NCI-H1092 treated with DMSO at 0.1 percent for 48 hours (cell line): ENCODE results near the gene RAB5A.
A peak's percentile ranks its signal among the peaks of the same experiment; 100 is the strongest.
"Not testable (repeated sequence)": the region's sequence is repeated elsewhere in the genome, so short reads cannot be mapped to it uniquely, and the experiment has no call there.

Source experiments
- DNase-seq: peaks from one replicate; lab custom pipeline; 2025; lab: John Stamatoyannopoulos, UW

Gene RAB5A, protein sequence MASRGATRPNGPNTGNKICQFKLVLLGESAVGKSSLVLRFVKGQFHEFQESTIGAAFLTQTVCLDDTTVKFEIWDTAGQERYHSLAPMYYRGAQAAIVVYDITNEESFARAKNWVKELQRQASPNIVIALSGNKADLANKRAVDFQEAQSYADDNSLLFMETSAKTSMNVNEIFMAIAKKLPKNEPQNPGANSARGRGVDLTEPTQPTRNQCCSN

DNA sequence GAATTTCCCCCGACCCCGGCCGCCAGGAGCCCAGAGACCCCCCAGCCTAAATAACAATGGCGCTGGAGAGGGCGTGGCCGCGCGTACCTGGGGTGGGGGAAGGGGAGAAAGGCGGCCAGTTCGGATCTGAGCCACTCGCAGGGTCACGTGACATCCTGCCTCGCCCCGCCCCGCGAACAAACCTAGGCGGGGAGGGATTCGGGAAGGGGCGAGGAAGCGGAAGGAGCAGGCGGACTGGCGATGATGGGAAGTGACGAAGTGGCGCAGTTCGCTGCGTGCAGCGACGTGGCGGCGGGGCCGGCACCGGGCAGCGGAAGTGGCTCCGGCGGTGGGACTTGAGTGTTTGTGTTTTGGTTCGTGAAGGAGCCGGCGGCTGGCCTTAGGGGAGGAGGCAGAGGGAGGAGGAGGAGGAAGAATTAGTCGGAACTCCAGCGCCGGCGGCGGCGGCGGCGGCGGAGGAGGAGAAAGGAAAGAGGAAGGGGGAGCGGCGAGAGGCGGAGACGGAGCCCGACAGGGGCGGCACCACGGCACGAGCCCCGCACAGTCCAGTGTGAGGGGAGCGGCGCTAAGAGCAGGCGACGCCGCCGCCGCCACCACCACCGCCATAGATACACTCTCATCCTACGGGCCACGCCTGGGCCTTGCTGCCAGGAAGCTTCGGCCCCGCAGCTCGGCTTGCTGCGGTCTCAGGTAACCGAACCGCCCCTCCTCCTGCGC, at the start of gene RAB5A:
RAB5A (plus strand) TSS at position 266 of the 717 bp plus-strand sequence. CDS start 3,802 bp downstream, outside the sequence.
- DNase-seq: peak; percentile 91

DNA sequence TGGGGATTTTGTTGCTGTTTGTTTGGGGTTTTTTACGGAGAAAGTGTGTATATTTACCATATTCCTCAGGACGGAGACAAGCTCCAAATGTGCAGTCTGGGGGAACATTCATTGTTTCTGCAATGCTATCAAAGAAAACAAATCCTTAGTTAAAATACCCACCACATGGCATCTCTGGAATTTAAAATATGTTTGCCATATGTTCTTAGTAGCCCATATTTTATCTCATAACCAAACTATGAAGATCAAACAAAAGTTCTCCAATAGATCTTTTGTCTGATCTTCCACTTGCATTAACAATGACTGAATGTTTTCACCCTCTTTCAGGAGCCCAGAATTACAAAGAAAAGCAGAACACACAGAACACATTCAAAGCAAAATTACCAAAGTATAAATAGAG, 48.2 kb upstream of the RAB5A start:
- no peak for DNase-seq

DNA sequence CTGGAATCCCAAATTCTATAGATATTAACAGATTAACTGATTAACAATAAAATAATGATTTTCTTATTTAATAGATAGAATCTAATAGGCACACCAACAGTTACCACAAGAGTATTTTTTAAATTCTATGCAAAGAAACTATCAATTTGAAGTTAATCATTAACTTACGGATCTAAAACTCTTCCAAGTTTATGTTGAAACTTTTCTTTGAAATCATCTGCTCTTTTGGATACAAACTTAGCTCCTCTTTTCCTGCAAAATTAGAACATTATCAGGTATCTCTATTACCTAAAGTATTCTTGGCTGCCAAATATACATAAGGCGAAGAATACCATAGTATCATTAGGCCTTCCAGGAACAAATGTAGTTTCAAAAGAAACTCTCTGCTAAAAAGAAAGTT, 47.6 kb upstream of the RAB5A start:
- no peak for DNase-seq

DNA sequence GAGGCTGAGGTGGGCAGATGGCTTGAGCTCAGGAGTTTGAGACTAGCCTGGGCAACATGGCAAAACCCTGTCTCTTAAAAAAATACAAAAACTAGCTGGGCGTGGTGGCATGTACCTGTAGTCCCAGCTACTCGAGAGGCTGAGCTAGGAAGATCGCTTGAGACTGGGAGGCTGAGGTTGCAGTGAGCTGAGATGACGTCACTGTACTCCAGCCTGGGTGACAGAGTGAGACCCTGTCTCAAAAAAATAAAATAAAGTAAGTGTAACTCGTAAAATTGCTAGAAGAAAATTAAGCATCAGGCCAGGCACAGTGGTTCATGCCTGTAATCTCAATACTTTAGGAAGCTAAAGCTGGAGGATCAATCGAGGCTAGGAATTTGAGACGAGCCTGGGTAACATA, 47.1 kb upstream of the RAB5A start:
- not testable (repeated sequence) for DNase-seq

DNA sequence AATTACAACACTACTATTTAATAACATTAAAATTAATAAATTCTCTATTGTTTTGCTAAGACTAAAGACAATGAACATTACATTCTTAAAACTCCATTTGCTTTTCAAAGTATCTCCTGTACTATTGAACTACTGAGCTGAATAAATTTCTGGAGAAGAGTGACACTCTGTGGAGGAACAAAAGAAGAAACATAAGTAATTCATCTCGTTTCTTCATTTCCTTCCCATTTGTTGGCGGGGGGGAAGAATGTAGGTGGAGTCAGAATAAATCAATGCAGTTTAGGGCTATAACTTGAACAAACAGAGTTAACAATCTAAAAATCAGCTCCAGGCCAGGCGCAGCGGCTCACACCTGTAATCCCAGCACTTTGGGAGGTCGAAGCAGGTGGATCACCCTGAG, 45.6 kb upstream of the RAB5A start:
- DNase-seq: no peak

DNA sequence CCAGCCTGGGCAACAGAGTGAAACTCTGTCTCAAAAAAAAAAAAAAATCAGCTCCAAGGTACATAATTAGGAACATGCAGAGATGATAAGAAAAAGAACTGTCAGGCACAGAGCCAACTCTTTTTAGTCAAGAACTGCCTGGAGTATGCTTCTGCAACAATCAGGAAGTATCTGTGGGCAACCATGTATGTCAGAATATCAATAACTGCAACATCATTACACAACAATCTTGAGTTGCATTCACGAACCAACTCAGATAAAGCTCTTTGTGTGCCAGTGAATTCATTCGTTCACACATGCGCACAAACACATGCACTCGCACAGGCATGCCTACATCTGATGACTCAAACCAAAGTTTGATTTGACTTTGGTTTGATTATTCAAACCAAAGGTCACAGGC, 45.0 kb upstream of the RAB5A start:
- no peak for DNase-seq

DNA sequence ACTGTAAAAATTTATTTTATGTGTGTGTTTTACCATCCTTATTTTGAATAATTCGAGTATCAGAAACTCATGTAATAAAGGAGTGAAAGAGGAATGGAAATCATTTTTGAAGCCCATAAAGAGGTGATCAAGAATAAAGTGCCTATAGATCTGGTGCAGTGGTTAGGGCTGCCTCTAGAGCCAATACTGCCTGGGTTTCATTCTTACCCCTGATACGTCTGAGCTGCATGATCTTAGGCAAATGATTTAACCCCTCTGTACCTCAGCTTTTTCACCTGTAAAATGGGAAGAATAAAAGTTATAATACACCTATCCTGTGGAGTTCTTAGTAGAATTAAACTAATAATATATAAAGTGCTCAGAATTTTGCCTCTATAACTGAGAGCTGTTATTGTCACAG, 43.2 kb upstream of the RAB5A start:
- no peak for DNase-seq

DNA sequence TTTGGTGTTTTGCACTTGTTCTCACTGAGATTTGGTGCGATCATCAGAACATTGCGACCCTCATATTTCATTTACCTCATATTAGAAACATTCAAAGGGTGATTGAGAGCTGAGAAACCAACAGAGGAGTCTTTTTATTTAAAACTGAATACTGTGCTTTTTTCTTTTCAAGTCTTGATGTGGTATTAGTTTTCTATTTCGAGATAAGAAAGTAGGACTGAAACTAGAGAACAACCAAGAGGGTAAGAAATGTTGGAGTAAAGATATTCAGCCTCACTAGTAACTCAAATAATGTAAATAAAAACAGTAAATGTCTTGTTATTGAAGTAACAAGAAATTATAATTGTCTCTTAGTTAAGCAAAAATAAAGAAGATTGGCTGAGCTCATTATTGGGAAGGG, 39.4 kb upstream of the RAB5A start:
- no peak for DNase-seq

DNA sequence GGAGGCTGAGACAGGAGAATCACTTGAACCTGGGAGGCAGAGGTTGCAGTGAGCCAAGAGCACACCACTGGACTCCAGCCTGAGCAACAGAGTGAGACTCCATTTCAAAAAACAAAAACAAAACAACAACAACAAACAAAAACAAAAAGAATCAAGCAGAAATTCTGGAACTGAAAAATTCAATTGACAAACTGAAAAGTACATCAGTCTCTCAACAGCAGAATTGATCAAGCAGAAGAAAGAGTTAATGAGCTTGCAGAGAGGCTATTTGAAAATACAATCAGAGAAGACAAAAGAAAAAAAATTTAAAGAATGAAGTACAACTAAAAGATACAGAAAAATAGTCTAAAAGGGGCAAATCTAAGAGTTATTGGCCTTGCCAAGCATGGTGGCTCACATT, 35.4 kb upstream of the RAB5A start:
- DNase-seq: no peak

DNA sequence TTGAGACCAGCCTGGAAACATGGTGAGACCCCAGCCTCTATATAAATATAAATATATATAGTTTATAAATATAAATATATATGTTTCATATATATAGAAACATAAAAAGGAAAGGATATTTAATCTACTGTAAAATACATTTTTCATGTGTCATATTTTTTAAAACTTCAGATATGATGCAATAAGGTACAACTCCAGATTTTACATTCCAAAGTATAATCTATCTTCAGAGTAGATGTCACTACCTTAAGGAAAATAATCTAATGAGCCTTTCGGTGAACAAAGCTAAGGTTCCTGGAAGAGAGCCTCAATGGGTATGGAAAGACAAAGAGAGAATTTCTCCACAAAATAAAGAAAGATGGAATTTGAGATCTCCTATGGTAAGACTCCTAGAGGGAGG, 29.7 kb upstream of the RAB5A start:
- DNase-seq: no peak

DNA sequence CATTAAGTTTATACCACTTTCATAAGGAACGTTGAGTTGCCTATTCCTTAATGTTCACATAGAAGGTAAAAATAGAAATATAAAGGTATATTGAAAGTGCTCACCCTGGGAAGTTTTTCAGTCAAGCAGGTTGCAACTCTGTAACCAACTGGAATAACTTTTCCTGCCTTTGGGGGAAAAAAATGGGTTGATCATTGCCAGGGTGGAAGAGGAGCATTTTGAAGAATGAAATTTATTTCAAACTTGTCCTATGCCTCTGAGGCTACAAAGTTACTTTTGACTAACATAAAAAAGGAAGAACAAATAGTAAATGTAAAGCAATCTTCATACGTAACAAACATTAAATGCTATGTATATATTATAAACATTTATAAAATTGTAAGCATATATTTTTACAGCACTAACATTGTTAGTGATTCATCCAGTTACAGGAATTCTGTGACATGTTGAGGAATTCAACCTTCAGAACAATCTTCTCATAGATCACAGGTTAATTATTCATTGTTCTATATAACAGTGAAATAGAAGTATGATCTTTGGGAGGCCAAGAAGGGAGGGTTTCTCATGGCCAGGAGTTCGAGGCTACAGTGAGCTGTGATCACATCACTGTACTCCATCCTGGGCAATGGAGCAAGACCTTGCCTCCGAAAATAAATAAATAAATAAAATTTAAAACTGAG, 26.4 kb upstream of the RAB5A start:
- DNase-seq: no peak

DNA sequence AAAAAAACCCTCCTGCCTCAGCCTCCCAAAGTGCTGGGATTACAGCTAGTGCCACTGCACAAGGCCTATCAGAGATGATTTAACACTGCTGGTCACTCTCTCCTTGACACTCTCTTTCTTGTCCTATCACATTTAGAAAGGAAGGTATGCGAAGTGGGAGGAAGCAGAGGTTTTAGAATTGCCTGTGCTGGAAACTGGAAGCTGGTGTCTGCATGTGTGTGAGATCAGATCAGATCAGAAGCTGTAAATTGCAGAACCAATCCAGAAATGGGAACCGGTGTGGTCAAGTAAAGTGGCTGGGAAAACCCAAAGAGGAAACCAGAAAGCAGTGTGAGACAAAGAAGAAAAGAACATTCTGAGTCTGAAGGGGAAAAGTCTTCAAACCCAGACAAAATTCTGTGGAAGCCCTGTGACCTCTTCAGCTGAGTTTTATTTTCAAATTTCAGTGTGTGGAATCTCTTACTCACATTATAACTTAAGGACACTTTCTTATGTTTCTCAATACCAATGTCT, 15.7 kb upstream of the RAB5A start:
- no peak for DNase-seq

DNA sequence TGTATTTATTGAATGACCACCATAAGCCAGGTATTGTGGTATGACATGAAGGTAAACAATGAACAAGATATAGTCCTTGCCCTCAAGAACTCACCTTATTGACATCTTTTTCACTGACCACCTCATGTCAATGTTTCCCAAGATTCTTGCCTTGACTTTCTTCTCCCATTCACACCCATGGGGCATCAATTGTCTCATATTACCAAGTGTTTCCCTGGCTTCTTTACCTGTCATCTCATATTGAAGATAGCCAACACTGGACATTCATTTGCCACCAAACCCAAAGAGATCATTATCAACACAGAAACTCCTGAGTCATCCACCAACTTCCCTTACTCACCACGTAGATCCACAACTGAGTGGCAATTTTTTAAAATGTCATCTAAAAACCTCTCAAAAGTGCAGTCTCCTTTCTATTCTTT, 15.1 kb upstream of the RAB5A start:
- DNase-seq: no peak

DNA sequence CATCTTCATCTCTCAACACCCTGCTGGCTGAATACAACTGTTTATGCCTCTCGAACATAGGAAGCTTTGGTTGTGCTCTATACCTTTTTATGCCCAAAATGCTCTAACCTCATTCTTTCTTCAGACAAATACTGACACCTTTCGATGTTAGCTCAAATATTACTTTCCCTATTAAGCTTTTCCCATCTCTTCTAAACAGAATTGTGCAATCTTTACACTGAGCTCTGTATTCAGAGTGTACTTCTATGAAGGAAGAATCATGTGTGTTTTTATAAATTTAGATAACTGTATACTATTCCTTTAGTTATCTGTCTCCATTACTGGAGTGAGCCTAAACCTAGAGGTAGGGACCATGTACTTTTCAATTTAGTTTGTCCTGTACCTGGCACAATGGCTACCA, 14.5 kb upstream of the RAB5A start:
- DNase-seq: no peak

DNA sequence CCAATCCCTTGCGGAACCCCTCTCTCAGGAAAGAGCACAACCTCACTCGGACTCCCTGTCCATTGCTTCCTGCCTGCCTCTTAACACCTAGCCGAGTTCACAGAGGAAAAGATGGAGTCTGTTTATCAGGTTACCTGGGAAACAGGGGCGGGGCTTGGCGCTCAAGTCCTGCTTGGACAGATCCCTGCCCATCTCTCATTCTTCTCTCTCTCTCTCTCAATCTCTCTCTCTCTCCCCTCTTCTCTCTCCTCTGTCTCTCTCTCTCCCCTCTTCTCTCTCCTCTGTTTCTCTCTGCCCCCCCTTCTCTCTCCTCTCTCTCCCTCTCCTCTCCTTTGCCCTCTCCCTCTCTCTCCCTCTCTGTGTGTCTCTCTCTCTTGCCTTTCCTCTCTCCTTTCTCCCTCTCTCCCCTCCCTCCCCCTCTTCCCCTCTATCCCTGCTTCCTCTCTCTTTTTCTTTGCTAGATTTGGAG, 12.8 kb upstream of the RAB5A start, which contains the start of gene EFHB:
EFHB (minus strand) TSS at position 120 of the 469 bp plus-strand sequence. CDS start 199 bp downstream, outside the sequence.
- peak; percentile 9 for DNase-seq

DNA sequence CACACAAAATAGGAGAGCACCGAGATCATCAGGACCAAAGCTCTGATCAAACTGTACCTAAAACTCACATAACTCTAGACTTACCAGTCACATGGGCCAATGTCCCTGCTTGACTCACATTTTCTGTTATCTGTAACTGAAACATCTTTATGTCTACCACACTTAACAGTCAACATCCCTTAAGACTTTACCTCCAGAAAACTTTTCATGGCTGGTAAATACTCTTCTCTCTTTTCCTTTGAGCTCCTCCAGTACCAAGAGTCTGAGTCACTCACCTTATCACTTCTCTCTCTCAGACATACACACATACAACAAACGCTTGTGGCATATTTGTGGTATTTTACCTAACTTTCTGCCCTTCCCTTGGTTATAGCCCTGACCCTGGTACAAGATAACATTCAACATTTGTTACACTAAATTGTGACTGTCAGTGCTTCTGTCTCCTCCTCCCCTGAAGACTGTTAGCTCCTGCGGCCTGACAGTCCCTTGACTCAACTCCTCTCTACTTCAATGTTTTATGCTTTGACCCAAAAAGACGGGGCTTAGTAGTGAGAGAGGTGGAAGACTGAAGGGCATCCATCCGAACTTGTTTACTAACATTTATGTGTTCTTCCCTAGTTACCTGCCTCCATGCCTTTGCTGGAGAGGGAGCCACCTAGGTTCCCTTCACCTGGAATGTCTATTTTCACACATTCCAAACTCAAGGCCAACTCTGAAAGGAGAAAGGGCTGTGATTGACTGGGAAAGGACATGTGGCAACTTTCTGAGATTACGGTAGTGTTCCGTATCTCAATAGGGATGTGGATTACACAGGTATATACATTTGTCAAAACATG, 9.2 kb upstream of the RAB5A start:
- DNase-seq: no peak

DNA sequence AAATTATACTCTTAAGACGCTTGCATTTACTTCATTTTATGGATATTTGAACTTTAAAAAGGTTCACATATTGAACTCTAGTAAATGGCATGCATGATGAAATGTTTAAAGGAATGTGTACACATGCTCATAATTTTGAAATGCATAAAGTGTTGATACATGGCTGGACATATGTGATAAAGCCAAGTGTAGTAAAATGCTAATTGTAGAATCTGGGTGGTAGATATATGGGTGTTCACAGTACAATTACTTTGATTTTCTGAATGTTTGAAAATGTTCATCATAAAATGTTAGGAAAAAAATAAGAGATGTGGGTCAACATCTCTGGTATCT, 8.6 kb upstream of the RAB5A start:
- DNase-seq: no peak

DNA sequence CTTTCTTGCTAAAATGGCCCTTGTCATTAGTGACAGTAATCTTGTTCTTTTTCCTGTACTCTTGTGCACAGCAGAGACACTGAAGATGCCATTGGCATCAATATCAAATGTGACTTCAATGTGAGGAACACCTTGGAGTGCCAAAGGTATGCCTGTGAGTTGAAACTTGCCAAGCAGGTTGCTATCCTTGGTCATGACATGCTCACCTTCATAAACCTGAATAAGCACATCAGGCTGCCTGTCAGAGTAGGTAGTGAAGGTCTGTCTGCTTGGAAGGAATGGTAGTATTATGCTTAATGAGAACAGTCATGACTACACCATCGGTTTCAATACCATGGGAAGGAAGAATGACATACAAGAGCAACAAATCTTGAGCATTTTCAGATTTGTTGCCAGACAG, 6.3 kb upstream of the RAB5A start:
- DNase-seq: no peak

DNA sequence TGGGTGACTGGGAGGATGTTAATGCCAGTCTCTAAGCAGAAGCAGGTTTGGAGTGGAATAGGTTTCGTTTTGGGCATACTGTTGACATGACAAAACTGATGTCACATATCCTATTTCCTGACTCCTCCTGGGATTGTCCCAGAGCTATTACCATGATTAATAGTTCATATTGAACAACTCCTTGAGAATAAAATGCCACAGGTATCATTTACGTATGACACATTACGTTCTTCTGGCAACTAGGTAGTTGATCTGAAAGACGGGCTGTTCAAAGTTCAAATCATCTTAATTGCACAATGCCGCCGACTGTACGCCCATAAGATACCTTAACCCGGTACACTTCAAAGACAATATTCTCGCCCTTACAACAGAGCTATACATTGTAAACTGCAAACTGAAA, 1.4 kb upstream of the RAB5A start:
- no peak for DNase-seq

DNA sequence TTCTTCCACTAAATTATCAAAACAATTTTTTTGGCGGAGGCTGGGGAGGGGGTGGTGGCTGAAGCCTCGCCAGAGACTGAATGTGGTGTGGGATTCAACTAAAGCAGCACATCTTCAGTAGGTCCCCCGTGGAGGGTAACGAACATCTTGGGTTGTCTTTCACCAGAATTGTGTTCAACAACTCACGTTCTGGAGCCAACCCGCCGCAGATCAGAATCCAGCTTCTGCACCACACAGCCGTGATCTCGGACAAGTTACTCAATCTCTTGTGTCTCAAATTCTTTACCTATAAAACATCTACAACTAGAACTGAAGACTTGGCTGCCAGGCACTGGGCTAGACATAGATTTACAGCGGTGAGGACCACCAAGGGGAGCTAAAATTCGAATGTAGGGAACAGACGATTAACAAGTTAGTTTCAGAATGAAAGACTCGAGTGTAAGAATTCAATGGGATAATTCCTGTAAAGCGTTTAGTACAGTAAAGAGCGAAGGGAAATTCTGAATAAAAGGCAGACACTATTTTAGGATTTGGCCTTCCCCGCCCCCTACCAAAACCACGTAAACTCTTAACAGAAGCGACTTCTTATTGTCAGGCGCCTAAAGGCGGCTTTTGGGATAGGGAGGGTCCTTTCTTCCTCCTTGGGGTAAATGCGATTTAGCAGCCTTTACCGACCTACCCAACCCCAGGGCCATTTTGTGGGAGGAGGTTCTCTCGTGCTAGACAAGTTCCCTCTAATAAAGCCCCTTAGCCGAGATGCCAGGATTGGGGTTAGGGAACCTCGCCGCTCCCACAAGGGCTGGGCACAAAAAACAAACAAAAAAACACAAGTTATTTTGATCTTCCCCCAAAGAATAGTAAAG, 697 bp upstream of the RAB5A start:
- DNase-seq: no peak
